ENCODE data around the gene C2orf72.

DNA sequence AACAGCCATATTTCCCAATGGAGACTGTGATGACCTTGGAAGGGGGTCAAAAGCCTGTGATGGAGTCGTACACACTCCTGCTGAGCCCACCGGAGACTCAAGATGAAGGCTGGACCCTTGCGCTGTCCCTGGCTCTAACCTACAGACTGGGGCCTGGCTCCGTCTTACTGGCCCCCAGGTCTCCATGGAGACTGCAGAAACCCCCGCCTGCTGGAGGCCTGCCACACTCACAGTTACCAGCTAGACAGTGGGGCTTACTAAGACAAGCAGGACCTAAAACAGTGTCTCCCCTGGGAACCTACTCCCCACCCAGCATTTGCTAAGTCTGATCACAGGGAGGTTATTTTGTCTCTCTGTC lies 9.6 kb downstream of the C2orf72 start:
- no peak for TF ChIP-seq CTCF (IDR thresholded peaks at IDR 0.05)
- TF ChIP-seq EP300 (IDR thresholded peaks at IDR 0.05): no peak
- no peak for TF ChIP-seq POLR2A (IDR thresholded peaks at IDR 0.05)
- TF ChIP-seq POLR2AphosphoS5 (IDR thresholded peaks at IDR 0.05): no peak

All from sigmoid colon (tissue), 4 donors.